NB4 (cell line): Measurements from ENCODE around the gene GPATCH4.

Experiments
- MYC ChIP-seq: IDR thresholded peaks from 2 replicates; pipeline ENCODE4 v1.6.1; 2011; ENCODE audit warnings: low read depth, low read length
- TF ChIP-seq, protein P1 (sequence below): IDR thresholded peaks from one replicate; pipeline ENCODE4 v1.5.1; 2012; ENCODE audit warnings: low read depth, low read length

DNA sequence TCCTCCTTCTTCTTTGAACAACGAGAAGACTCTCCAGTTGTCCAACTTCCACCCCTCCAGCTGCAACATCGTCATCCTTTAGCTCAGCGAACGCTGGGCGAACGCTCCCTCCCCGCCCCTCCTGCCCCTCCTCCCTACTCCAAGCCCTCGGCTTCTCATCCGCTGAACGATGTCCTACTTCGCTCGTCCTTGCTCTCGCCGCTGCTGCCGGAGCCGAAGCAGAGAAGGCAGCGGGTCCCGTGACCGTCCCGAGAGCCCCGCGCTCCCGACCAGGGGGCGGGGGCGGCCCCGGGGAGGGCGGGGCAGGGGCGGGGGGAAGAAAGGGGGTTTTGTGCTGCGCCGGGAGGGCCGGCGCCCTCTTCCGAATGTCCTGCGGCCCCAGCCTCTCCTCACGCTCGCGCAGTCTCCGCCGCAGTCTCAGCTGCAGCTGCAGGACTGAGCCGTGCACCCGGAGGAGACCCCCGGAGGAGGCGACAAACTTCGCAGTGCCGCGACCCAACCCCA, 40.5 kb upstream of the GPATCH4 start, which contains the start of gene BCAN:
- no peak for TF ChIP-seq MYC
- TF ChIP-seq, protein P1, sequence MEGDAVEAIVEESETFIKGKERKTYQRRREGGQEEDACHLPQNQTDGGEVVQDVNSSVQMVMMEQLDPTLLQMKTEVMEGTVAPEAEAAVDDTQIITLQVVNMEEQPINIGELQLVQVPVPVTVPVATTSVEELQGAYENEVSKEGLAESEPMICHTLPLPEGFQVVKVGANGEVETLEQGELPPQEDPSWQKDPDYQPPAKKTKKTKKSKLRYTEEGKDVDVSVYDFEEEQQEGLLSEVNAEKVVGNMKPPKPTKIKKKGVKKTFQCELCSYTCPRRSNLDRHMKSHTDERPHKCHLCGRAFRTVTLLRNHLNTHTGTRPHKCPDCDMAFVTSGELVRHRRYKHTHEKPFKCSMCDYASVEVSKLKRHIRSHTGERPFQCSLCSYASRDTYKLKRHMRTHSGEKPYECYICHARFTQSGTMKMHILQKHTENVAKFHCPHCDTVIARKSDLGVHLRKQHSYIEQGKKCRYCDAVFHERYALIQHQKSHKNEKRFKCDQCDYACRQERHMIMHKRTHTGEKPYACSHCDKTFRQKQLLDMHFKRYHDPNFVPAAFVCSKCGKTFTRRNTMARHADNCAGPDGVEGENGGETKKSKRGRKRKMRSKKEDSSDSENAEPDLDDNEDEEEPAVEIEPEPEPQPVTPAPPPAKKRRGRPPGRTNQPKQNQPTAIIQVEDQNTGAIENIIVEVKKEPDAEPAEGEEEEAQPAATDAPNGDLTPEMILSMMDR = no peak
